ENCODE measurements around the gene KIF5B. TPM values are rescaled to one million over a fixed set of nuclear protein-coding genes. Genes with fewer than 3 reads are reported as not detected.

KIF5B gene
- total and polyA plus RNA-seq, 2 donors (not counting 3 experiments of a cell fraction or from before 2014, with no cell fraction given), result 24.7 to 159 TPM

DNA sequence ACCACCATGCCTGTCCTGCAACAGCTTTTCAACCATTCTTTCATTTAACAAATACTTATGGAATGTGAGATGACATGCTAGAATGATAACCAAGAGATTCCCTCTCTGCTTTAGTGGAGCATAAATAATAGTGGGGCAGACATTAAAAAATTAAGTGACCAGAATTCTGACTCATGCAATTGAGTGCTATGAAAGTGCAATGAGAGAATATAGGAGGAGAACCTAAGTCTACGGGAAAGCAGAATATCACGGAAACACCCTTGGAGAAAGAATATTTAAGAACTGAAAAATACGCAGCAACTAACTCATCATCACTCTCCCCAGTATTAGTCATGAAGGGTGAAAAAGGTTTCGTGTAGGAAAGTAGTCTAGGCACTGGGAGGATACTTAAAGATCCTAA lies 7.1 kb downstream of the KIF5B start:
- no peak for FAIRE-seq
- Histone ChIP-seq H3K27me3 (ENCODE audit: control insufficient read depth in 2 of 2, insufficient read depth in 2 of 2, low read length in 2 of 2) (no peaks in the 10 kb centered on the region), H4K20me1 (replicated peaks; ENCODE audit: control insufficient read depth, extremely low read depth, insufficient read depth, low read length) (peaks cover 23% of the 10 kb centered on the region), H3K36me3 (ENCODE audit: control insufficient read depth in 2 of 2, extremely low read depth in 1 of 2, insufficient read depth in 2 of 2, low read length in 2 of 2) (peaks cover 6 to 22% of the 10 kb centered on the region in 2 experiments), H3K9ac (replicated peaks; ENCODE audit: extremely low read depth, insufficient read depth, low read length) (no peak overlapping the region), H3K9me1 (replicated peaks; ENCODE audit: control insufficient read depth, extremely low read depth, insufficient read depth, low read length) (no peaks in the 10 kb centered on the region), H3K9me3 (replicated peaks; ENCODE audit: control insufficient read depth, insufficient read depth, low read length) (no peaks in the 10 kb centered on the region), H3K27ac (ENCODE audit: insufficient read depth, low read depth, low read length) (no peak overlapping the region), H3K79me2 (ENCODE audit: control insufficient read depth, insufficient read depth, low read length) (peaks cover 100% of the 10 kb centered on the region), H3K4me3 (replicated peaks in 1 of 3; ENCODE audit: insufficient read depth in 1 of 3, low read depth in 1 of 3, low read length in 3 of 3) (no peak overlapping the region), H3K4me1 (ENCODE audit: control insufficient read depth, extremely low read depth, insufficient read depth, low read length) (peaks cover 49% of the 10 kb centered on the region), H3K4me2 (ENCODE audit: insufficient read depth, low read length) (no peak overlapping the region), H2AFZ (ENCODE audit: low read depth, low read length) (no peak overlapping the region)
- no peak for DNase-seq (ENCODE audit: low read depth, low spot score)
- TF ChIP-seq, protein P1, sequence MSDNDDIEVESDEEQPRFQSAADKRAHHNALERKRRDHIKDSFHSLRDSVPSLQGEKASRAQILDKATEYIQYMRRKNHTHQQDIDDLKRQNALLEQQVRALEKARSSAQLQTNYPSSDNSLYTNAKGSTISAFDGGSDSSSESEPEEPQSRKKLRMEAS (IDR thresholded peaks at IDR 0.05; ENCODE audit: insufficient read depth, insufficient read length), result no peak
- TF ChIP-seq POLR2A (IDR thresholded peaks at IDR 0.05; ENCODE audit: low read depth, low read length) (no peak), FOS (IDR thresholded peaks at IDR 0.05; ENCODE audit: borderline replicate concordance, insufficient read depth, low read length) (no peak), EZH2 (IDR thresholded peaks at IDR 0.05; ENCODE audit: borderline replicate concordance, low read depth, low read length, severe bottlenecking) (no peak), POLR2AphosphoS5 (IDR thresholded peaks at IDR 0.05; ENCODE audit: insufficient read depth, low read depth, low read length) (no peak), MYC (IDR thresholded peaks at IDR 0.05; ENCODE audit: low read depth, low read length) (no peak), JUN (IDR thresholded peaks at IDR 0.05; ENCODE audit: borderline replicate concordance, insufficient read depth, insufficient read length, low read depth) (no peak), GATA2 (IDR thresholded peaks at IDR 0.05; ENCODE audit: insufficient read depth, insufficient read length, low read depth, low read length) (no peak)
- TF ChIP-seq, protein P2, sequence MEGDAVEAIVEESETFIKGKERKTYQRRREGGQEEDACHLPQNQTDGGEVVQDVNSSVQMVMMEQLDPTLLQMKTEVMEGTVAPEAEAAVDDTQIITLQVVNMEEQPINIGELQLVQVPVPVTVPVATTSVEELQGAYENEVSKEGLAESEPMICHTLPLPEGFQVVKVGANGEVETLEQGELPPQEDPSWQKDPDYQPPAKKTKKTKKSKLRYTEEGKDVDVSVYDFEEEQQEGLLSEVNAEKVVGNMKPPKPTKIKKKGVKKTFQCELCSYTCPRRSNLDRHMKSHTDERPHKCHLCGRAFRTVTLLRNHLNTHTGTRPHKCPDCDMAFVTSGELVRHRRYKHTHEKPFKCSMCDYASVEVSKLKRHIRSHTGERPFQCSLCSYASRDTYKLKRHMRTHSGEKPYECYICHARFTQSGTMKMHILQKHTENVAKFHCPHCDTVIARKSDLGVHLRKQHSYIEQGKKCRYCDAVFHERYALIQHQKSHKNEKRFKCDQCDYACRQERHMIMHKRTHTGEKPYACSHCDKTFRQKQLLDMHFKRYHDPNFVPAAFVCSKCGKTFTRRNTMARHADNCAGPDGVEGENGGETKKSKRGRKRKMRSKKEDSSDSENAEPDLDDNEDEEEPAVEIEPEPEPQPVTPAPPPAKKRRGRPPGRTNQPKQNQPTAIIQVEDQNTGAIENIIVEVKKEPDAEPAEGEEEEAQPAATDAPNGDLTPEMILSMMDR (IDR thresholded peaks at IDR 0.05; ENCODE audit: extremely low read depth in 1 of 2, insufficient read depth in 1 of 2, low read depth in 1 of 2, low read length in 2 of 2), result no peak
- intact Hi-C loops (cut with micrococcal nuclease) (no loop called here), dilution Hi-C loops (cut with MboI; ENCODE audit: extremely low pct_ligation_motif_present, low sequenced_read_pairs) (no loop called here)
- BruUV-seq (replicated peaks), result no TSS peak
- CTCF ChIA-PET, result no interaction called here
- POLR2A ChIA-PET, result no interaction called here
